Fibroblast of lung (primary cell): ENCODE data around the gene YTHDC1. TPM values are rescaled to one million over a fixed set of nuclear protein-coding genes. Genes with fewer than 3 reads are reported as not detected.

ENCODE experiments used
- DNase-seq, 2 donors: peaks; one replicate each; pipeline versions ENCODE4 v3.0.0 to v3.0.0-alpha.2; 2010; ENCODE audit warnings: low read depth in 2 of 2
- H2AFZ ChIP-seq: 2 replicates; pipeline ENCODE4 v1.5.1; 2012; ENCODE audit warnings: low read length, control low read depth, inconsistent platforms
- H3K27ac ChIP-seq: 2 replicates; pipeline ENCODE4 v1.5.1; 2011; ENCODE audit warnings: low read length, control low read depth; ENCODE audit not compliant: insufficient read depth
- H3K27me3 ChIP-seq: 2 replicates; pipeline ENCODE4 v1.5.1; 2011; ENCODE audit warnings: mild to moderate bottlenecking, low read length; ENCODE audit not compliant: control insufficient read depth, insufficient read depth
- H3K36me3 ChIP-seq: 2 replicates; pipeline ENCODE4 v1.5.1; 2011; ENCODE audit warnings: low read length; ENCODE audit not compliant: control insufficient read depth, insufficient read depth
- H3K4me1 ChIP-seq: 2 replicates; pipeline ENCODE4 v1.5.1; 2011; ENCODE audit warnings: low read length; ENCODE audit not compliant: control insufficient read depth, insufficient read depth; ENCODE audit errors: extremely low read depth
- H3K4me2 ChIP-seq: 2 replicates; pipeline ENCODE4 v1.5.1; 2011; ENCODE audit warnings: low read length, control low read depth; ENCODE audit not compliant: insufficient read depth; ENCODE audit errors: extremely low read depth
- H3K4me3 ChIP-seq, 4 experiments: fragments of 200-600 bp in 1 of 4; sonication (generic) in 1 of 4; replicated peaks in 1 of 4; 2 replicates each; pipeline ENCODE4 v1.5.1; 2011 to 2016; ENCODE audit warnings: low read length in 4 of 4, low read depth in 3 of 4, mild to moderate bottlenecking in 3 of 4, control low read depth in 2 of 4, inconsistent platforms in 1 of 4, mixed read lengths in 1 of 4; ENCODE audit not compliant: insufficient read depth in 1 of 4; ENCODE audit errors: control extremely low read depth in 1 of 4
- H3K79me2 ChIP-seq: 2 replicates; pipeline ENCODE4 v1.5.1; 2012; ENCODE audit warnings: mild to moderate bottlenecking, low read length, inconsistent platforms; ENCODE audit not compliant: control insufficient read depth, insufficient read depth
- H3K9ac ChIP-seq: 2 replicates; pipeline ENCODE4 v1.5.1; 2011; ENCODE audit warnings: mild to moderate bottlenecking, low read length, control low read depth; ENCODE audit not compliant: insufficient read depth
- H3K9me3 ChIP-seq: 2 replicates; pipeline ENCODE4 v1.5.1; 2012; ENCODE audit warnings: low read depth, low read length; ENCODE audit not compliant: control insufficient read depth, insufficient read depth
- H4K20me1 ChIP-seq: 2 replicates; pipeline ENCODE4 v1.5.1; 2011; ENCODE audit warnings: low read length; ENCODE audit not compliant: control insufficient read depth, insufficient read depth; ENCODE audit errors: extremely low read depth
- CTCF ChIP-seq, 2 donors: IDR thresholded peaks in 1 of 2; conservative IDR thresholded peaks in 1 of 2; 1 replicate in 1 of 2; 2 replicates in 1 of 2; pipeline ENCODE4 v1.5.1; 2011 to 2012; ENCODE audit warnings: low read length in 2 of 2, control low read depth in 1 of 2, inconsistent platforms in 1 of 2, low read depth in 1 of 2, mild to moderate bottlenecking in 1 of 2
- EZH2 ChIP-seq: IDR thresholded peaks from 2 replicates; pipeline ENCODE4 v1.5.1; 2012; ENCODE audit warnings: low read length, control low read depth, mild to moderate bottlenecking; ENCODE audit errors: missing control alignments
- polyA plus RNA-seq, 2 donors: library from polyadenylated mRNA; depleted of rRNA in 1 of 2; stranded (reverse) in 1 of 2; unstranded in 1 of 2; fragments of >200 nt; gene quantifications; 2 replicates each; pipeline ENCODE4 v1.2.1, GENCODE V29; 2011 to 2012; ENCODE audit warnings: missing spikeins in 1 of 2
- total RNA-seq: library from RNA; depleted of rRNA; stranded (reverse); fragments of >200 nt; gene quantifications from 2 replicates; pipeline ENCODE4 v1.2.1, GENCODE V29; 2014

Gene YTHDC1
- total and polyA plus RNA-seq, 2 donors (not counting 1 experiment from before 2014, with no cell fraction given) = 34.6 to 47.6 TPM

GRCh38 chr4:68310651-68311247, 39.1 kb downstream of the YTHDC1 start:
- Histone ChIP-seq H3K27ac (no peak overlapping the region), H3K4me1 (no peaks in the 10 kb centered on the region), H3K9ac (no peak overlapping the region), H3K9me3 (no peaks in the 10 kb centered on the region), H3K36me3 (no peaks in the 10 kb centered on the region), H4K20me1 (no peaks in the 10 kb centered on the region), H3K79me2 (no peaks in the 10 kb centered on the region), H3K27me3 (no peaks in the 10 kb centered on the region), H2AFZ (no peak overlapping the region), H3K4me3 (no peak overlapping the region), H3K4me2 (no peak overlapping the region)
- no peak for DNase-seq
- TF ChIP-seq EZH2 (no peak), CTCF (conservative IDR thresholded peaks at IDR 0.05 in 1 of 2, IDR thresholded peaks at IDR 0.05 in 1 of 2; ENCODE audit: low read depth in 1 of 2, low read length in 2 of 2) (no peak)

GRCh38 chr4:68304731-68305130, 45.2 kb downstream of the YTHDC1 start:
- H4K20me1 ChIP-seq = no peaks in the 10 kb centered on the region
- H2AFZ ChIP-seq = no peak overlapping the region
- H3K4me2 ChIP-seq = no peak overlapping the region
- no peaks in the 10 kb centered on the region for H3K4me1 ChIP-seq
- no peaks in the 10 kb centered on the region for H3K9me3 ChIP-seq
- TF ChIP-seq EZH2 (no peak), CTCF (conservative IDR thresholded peaks at IDR 0.05 in 1 of 2, IDR thresholded peaks at IDR 0.05 in 1 of 2; ENCODE audit: low read depth in 1 of 2, low read length in 2 of 2) (no peak)
- no peaks in the 10 kb centered on the region for H3K36me3 ChIP-seq
- no peak for DNase-seq
- no peaks in the 10 kb centered on the region for H3K27me3 ChIP-seq
- no peak overlapping the region for H3K9ac ChIP-seq
- H3K27ac ChIP-seq = no peak overlapping the region
- H3K79me2 ChIP-seq = no peaks in the 10 kb centered on the region
- H3K4me3 ChIP-seq = no peak overlapping the region

- H3K4me2 ChIP-seq = no peak overlapping the region
- H3K9ac ChIP-seq = no peak overlapping the region
- TF ChIP-seq CTCF (conservative IDR thresholded peaks at IDR 0.05 in 1 of 2, IDR thresholded peaks at IDR 0.05 in 1 of 2; ENCODE audit: low read depth in 1 of 2, low read length in 2 of 2) = no peak
- no peak for TF ChIP-seq EZH2
- no peak for DNase-seq
- H3K79me2 ChIP-seq = no peaks in the 10 kb centered on the region
- no peaks in the 10 kb centered on the region for H4K20me1 ChIP-seq
- H3K27me3 ChIP-seq = no peaks in the 10 kb centered on the region
- no peak overlapping the region for H2AFZ ChIP-seq
- H3K9me3 ChIP-seq = no peaks in the 10 kb centered on the region
- H3K4me3 ChIP-seq = no peak overlapping the region
- H3K36me3 ChIP-seq = no peaks in the 10 kb centered on the region
- H3K4me1 ChIP-seq = no peaks in the 10 kb centered on the region
- no peak overlapping the region for H3K27ac ChIP-seq
Measured at GRCh38 chr4:68299492-68300457, 50.1 kb downstream of the YTHDC1 start.
